Sigmoid colon (tissue), 7 donors: ENCODE data around the gene TRIAP1. TPM values are rescaled to one million over a fixed set of nuclear protein-coding genes. Genes with fewer than 3 reads are reported as not detected.

Source experiments
- DNase-seq: peaks from one replicate; pipeline ENCODE4 v3.0.0-alpha.2; 2019
- H3K27ac ChIP-seq, 4 donors: fragments of 200-600 bp; sonication (generic); one replicate each; pipeline ENCODE4 v1.5.1; 2016 to 2019; ENCODE audit warnings: mild to moderate bottlenecking in 1 of 4
- H3K27me3 ChIP-seq, 3 donors: fragments of 200-600 bp; sonication (generic); one replicate each; pipeline ENCODE4 v1.5.1; 2019; ENCODE audit warnings: mild to moderate bottlenecking in 1 of 3
- H3K36me3 ChIP-seq, 4 donors: fragments of 200-600 bp; sonication (generic); one replicate each; pipeline ENCODE4 v1.5.1; 2016 to 2019
- H3K4me1 ChIP-seq, 4 donors: fragments of 200-600 bp; sonication (generic); one replicate each; pipeline ENCODE4 v1.5.1; 2017 to 2019
- H3K4me3 ChIP-seq, 4 donors: fragments of 200-600 bp; sonication (generic); one replicate each; pipeline ENCODE4 v1.5.1; 2017 to 2019; ENCODE audit warnings: mild to moderate bottlenecking in 2 of 4, moderate library complexity in 1 of 4
- H3K9me3 ChIP-seq, 4 donors: fragments of 200-600 bp in 3 of 4; sonication (generic) in 3 of 4; one replicate each; pipeline versions ENCODE4 v1.5.1 to v1.6.1; 2013 to 2019
- CTCF ChIP-seq, 4 experiments: fragments of 450-650 bp in 3 of 4; fragments of 200-600 bp in 1 of 4; IDR thresholded peaks; one replicate each; pipeline ENCODE4 v1.5.1; 2016 to 2019; ENCODE audit warnings: antibody characterized with exemption in 4 of 4, mild to moderate bottlenecking in 3 of 4, moderate library complexity in 2 of 4
- EP300 ChIP-seq, 4 donors: sonication (generic); formaldehyde crosslinking; IDR thresholded peaks; one replicate each; pipeline ENCODE4 v1.6.1; 2017; ENCODE audit warnings: antibody characterized with exemption in 4 of 4
- POLR2A ChIP-seq, 2 donors: fragments of 450-650 bp; IDR thresholded peaks; one replicate each; pipeline ENCODE4 v1.6.1; 2016; ENCODE audit warnings: antibody characterized with exemption in 2 of 2, mild to moderate bottlenecking in 2 of 2, moderate library complexity in 2 of 2
- POLR2AphosphoS5 ChIP-seq, 4 donors: sonication (generic); formaldehyde crosslinking; IDR thresholded peaks; one replicate each; pipeline ENCODE4 v1.6.1; 2017; ENCODE audit warnings: antibody characterized with exemption in 4 of 4
- WGBS, 2 donors: extraction: QIAGEN DNeasy Blood & Tissue Kit; methylation state at CpG; one replicate each; pipeline ENCODE4 v1.1.7; 2013; 5-methylcytosine and 5-hydroxymethylcytosine counted together
- intact Hi-C: fragments of 100-400 bp; cut with DNase I; formaldehyde crosslinking; loops from one replicate; pipeline ENCODE4 v1.15.1; 2023
- polyA plus RNA-seq, 3 donors: library from polyadenylated mRNA; stranded (reverse); fragments of 200-250 nt; gene quantifications; one replicate each; pipeline ENCODE4 v1.2.3, GENCODE V29; 2013
- total RNA-seq, 4 donors: library from RNA; depleted of rRNA; stranded (reverse); fragments of >200 nt; gene quantifications; one replicate each; pipeline ENCODE4 v1.1.0, GENCODE V29; 2016
- donor health status: healthy with polysubstance abuse.
- donor health status: Bipolar disorder and iron deficiency.
- donor health status: healthy.

Gene TRIAP1
- total and polyA plus RNA-seq, 7 donors, result 8.6 to 37.7 (median 14.8) TPM

DNA sequence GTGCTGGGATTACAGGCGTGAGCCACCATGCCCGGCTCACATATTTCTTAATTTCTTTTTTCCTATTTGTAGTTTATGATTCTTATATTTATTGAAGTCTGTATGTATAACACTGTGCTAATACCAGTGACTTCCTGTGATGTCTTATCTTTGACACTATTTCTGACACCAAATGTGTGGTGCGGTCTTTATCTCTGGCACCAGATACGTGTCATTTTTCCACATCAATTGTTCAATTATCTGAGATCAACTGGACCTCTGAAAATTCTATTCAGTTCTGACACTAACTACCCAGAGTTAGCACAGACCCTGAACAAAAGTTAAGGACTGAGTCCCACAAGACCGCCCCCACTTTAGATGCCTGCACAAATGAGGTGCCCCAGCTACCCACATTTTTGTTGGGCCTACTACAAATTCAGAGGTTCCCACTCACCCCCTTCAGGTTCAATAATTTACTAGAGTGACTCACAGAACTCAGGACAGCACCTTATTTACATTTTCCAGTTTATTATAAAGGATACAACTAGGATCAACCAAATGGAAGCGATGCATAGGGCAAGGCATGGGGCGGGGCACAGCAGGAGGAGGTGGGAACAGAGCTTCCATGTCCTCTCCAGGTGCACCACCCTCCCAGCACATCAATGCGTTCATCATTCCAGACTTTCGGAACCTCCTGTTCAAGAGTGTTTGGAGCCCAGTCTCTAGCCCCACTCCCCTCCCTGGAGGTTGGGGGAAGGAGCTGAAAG, 35.0 kb upstream of the TRIAP1 start:
- H3K27me3 ChIP-seq, result no peaks in the 10 kb centered on the region
- peaks cover 0 to 5% (median 0%) of the 10 kb centered on the region in 4 donors for H3K36me3 ChIP-seq
- 90% methylated on average over 9 of the region's 9 CpGs for WGBS, 2 donors
- intact Hi-C loops, result no loop called here
- no peak overlapping the region for H3K27ac ChIP-seq
- DNase-seq, result no peak
- H3K4me3 ChIP-seq, result no peak overlapping the region
- H3K9me3 ChIP-seq, result no peaks in the 10 kb centered on the region
- TF ChIP-seq POLR2AphosphoS5 (IDR thresholded peaks at IDR 0.05), result no peak
- TF ChIP-seq EP300 (IDR thresholded peaks at IDR 0.05), result no peak
- TF ChIP-seq POLR2A (IDR thresholded peaks at IDR 0.05), result no peak
- no peak for TF ChIP-seq CTCF (IDR thresholded peaks at IDR 0.05)
- H3K4me1 ChIP-seq, result no peaks in the 10 kb centered on the region

DNA sequence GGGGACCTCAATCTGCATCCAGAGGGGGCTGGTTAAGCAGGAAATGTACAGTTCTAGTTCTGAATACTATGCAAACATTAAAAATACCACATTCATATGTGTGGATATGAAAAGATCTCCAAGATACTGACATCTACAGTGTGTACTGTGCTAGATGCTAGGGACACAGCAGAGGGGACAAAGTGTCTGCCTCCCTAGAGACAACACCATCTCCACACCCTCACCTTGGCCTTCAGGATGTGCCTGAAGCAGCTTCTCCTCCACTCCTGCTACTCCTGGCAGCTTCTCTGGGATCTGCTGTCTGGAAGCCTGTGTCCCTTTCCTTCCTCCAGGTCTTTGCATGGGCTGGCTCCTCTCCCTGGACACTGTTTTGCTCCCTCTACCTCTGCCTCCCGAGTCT, 34.0 kb upstream of the TRIAP1 start:
- WGBS, 2 donors, result 75 to 88% methylated on average over 1 of the region's 1 CpG
- H3K9me3 ChIP-seq, result no peaks in the 10 kb centered on the region
- DNase-seq, result no peak
- TF ChIP-seq POLR2A (IDR thresholded peaks at IDR 0.05), result no peak
- no peak for TF ChIP-seq CTCF (IDR thresholded peaks at IDR 0.05)
- no peak for TF ChIP-seq POLR2AphosphoS5 (IDR thresholded peaks at IDR 0.05)
- no peak for TF ChIP-seq EP300 (IDR thresholded peaks at IDR 0.05)
- H3K4me3 ChIP-seq, result no peak overlapping the region
- intact Hi-C loops, result no loop called here
- H3K27me3 ChIP-seq, result no peaks in the 10 kb centered on the region
- H3K4me1 ChIP-seq, result no peaks in the 10 kb centered on the region
- H3K36me3 ChIP-seq, result peaks cover 0 to 5% (median 0%) of the 10 kb centered on the region in 4 donors
- no peak overlapping the region for H3K27ac ChIP-seq

DNA sequence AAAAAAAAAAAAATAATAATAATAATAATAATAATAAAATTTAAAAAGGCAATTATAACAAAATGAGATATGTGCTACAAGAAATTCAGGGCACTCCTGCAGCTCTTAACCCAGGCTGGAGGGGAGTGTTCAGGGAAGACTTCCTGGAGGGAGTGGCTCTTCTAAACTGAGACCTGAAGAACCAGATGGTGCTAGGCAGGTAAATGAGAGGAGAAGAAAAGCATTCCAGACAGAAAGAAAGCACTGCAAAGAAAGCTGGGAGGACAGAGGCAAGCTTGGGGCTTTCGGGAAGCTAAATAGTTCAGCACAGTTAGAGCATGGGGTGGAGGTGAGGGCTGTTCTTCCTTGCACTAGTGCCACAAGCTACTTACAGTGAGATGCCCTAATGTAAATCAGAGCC, 33.3 kb upstream of the TRIAP1 start:
- no peak for DNase-seq
- H3K27ac ChIP-seq, result no peak overlapping the region
- H3K27me3 ChIP-seq, result no peaks in the 10 kb centered on the region
- intact Hi-C loops, result no loop called here
- H3K36me3 ChIP-seq, result peaks cover 0 to 5% (median 0%) of the 10 kb centered on the region in 4 donors
- no peak overlapping the region for H3K4me3 ChIP-seq
- H3K4me1 ChIP-seq, result no peaks in the 10 kb centered on the region
- WGBS, 2 donors, result 93% methylated on average over 1 of the region's 1 CpG
- no peak for TF ChIP-seq POLR2AphosphoS5 (IDR thresholded peaks at IDR 0.05)
- no peak for TF ChIP-seq POLR2A (IDR thresholded peaks at IDR 0.05)
- TF ChIP-seq CTCF (IDR thresholded peaks at IDR 0.05), result no peak
- no peak for TF ChIP-seq EP300 (IDR thresholded peaks at IDR 0.05)
- no peaks in the 10 kb centered on the region for H3K9me3 ChIP-seq

DNA sequence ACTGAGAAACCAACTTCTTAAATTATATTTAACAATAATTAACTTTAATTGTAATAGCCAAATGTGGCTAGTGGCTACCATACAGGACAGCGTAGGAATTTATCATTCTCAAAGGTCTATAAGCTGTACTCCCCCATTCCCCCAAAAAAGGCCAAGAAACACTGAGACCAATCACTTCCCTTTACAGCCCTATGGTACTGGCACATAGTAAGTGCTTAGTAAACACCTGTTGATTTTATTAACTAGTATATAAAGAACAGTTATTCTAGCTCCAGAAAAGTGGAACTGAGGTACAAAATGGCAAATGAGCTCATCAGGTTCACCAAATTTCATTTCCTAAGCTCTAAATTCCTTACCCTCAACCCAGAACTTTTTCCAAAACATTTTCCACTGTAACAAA, 29.5 kb upstream of the TRIAP1 start:
- Histone ChIP-seq H3K4me3 (no peak overlapping the region), H3K27me3 (no peaks in the 10 kb centered on the region), H3K4me1 (peaks cover 0 to 6% (median 3%) of the 10 kb centered on the region in 4 donors), H3K9me3 (no peaks in the 10 kb centered on the region), H3K36me3 (no peaks in the 10 kb centered on the region), H3K27ac (no peak overlapping the region)
- no peak for DNase-seq
- TF ChIP-seq EP300 (IDR thresholded peaks at IDR 0.05) (no peak), POLR2A (IDR thresholded peaks at IDR 0.05) (no peak), POLR2AphosphoS5 (IDR thresholded peaks at IDR 0.05) (no peak), CTCF (IDR thresholded peaks at IDR 0.05) (no peak)
- 92 to 100% methylated on average over 1 of the region's 1 CpG for WGBS, 2 donors
- intact Hi-C loops, result no loop called here

- intact Hi-C loops, result no loop called here
- no peak overlapping the region for H3K4me3 ChIP-seq
- H3K4me1 ChIP-seq, result peaks cover 0 to 14% (median 10%) of the 10 kb centered on the region in 4 donors
- no peak for DNase-seq
- no peaks in the 10 kb centered on the region for H3K36me3 ChIP-seq
- H3K27ac ChIP-seq, result no peak overlapping the region
- TF ChIP-seq CTCF (IDR thresholded peaks at IDR 0.05), result no peak
- TF ChIP-seq POLR2AphosphoS5 (IDR thresholded peaks at IDR 0.05), result no peak
- no peak for TF ChIP-seq POLR2A (IDR thresholded peaks at IDR 0.05)
- TF ChIP-seq EP300 (IDR thresholded peaks at IDR 0.05), result no peak
- 9 to 32% methylated on average over 2 of the region's 2 CpGs for WGBS, 2 donors
- no peaks in the 10 kb centered on the region for H3K27me3 ChIP-seq
- H3K9me3 ChIP-seq, result no peaks in the 10 kb centered on the region
Measured at GRCh38 chr12:120474616-120474960, 28.4 kb upstream of the TRIAP1 start.
